ENCODE data around the gene FAM25G.
"Not testable (repeated sequence)": the region's sequence is repeated elsewhere in the genome, so short reads cannot be mapped to it uniquely, and the experiment has no call there.

DNA sequence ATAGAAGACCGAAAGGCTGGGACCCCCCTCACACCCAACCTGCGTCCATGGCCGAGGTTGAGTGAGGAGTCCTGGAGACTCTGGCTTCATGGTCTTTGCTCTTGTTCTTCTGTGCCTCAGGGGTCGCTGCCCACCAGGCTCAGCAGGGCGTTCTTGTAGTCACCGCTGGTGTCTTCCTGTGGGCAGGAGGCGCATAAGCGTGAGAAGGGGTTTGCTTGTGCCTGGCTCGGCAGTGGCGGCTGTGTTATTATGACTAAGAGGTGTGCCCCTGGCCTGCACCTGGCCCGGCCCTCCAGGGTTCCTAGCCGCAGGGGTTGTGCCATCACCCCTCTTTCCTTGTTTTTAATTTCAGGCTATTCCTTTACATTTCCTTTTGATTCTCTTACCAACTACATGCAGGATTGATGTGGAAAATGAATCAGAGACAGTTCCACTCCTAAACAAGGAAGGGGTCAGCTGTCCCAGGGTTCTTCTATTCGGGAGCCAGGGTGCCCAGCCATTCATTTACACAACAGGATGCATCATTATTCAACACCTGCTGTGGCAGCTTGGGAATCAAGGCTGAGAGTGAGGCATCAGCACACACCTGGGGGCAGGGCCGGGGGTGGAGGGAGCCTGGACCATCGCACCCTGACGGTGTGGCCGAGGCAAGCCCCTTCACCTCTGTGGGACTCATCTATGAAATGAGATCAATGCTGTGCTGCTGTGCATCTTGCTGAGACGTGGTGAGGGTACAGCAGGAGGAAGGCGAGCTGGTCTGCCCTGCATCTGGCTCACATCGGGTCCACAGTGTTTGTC, 22.6 kb downstream of the FAM25G start:
- TF ChIP-seq, protein P1, sequence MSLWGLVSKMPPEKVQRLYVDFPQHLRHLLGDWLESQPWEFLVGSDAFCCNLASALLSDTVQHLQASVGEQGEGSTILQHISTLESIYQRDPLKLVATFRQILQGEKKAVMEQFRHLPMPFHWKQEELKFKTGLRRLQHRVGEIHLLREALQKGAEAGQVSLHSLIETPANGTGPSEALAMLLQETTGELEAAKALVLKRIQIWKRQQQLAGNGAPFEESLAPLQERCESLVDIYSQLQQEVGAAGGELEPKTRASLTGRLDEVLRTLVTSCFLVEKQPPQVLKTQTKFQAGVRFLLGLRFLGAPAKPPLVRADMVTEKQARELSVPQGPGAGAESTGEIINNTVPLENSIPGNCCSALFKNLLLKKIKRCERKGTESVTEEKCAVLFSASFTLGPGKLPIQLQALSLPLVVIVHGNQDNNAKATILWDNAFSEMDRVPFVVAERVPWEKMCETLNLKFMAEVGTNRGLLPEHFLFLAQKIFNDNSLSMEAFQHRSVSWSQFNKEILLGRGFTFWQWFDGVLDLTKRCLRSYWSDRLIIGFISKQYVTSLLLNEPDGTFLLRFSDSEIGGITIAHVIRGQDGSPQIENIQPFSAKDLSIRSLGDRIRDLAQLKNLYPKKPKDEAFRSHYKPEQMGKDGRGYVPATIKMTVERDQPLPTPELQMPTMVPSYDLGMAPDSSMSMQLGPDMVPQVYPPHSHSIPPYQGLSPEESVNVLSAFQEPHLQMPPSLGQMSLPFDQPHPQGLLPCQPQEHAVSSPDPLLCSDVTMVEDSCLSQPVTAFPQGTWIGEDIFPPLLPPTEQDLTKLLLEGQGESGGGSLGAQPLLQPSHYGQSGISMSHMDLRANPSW (CRISPR knock-in tag; conservative IDR thresholded peaks at IDR 0.05; ENCODE audit: low read depth) = not testable (repeated sequence)
- TF ChIP-seq, protein P2, sequence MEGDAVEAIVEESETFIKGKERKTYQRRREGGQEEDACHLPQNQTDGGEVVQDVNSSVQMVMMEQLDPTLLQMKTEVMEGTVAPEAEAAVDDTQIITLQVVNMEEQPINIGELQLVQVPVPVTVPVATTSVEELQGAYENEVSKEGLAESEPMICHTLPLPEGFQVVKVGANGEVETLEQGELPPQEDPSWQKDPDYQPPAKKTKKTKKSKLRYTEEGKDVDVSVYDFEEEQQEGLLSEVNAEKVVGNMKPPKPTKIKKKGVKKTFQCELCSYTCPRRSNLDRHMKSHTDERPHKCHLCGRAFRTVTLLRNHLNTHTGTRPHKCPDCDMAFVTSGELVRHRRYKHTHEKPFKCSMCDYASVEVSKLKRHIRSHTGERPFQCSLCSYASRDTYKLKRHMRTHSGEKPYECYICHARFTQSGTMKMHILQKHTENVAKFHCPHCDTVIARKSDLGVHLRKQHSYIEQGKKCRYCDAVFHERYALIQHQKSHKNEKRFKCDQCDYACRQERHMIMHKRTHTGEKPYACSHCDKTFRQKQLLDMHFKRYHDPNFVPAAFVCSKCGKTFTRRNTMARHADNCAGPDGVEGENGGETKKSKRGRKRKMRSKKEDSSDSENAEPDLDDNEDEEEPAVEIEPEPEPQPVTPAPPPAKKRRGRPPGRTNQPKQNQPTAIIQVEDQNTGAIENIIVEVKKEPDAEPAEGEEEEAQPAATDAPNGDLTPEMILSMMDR (IDR thresholded peaks at IDR 0.05) = not testable (repeated sequence)
- not testable (repeated sequence) for TF ChIP-seq NFYB (CRISPR knock-in tag; conservative IDR thresholded peaks at IDR 0.05; ENCODE audit: low read depth); E2F4 (CRISPR knock-in tag; IDR thresholded peaks at IDR 0.05; ENCODE audit: borderline replicate concordance, low read depth); NR2C2 (CRISPR knock-in tag; IDR thresholded peaks at IDR 0.05); ZNF121 (CRISPR knock-in tag; IDR thresholded peaks at IDR 0.05); IRF2 (CRISPR knock-in tag; IDR thresholded peaks at IDR 0.05; ENCODE audit: borderline replicate concordance, low read depth); CREM (CRISPR knock-in tag; IDR thresholded peaks at IDR 0.05); ELF4 (CRISPR knock-in tag; IDR thresholded peaks at IDR 0.05; ENCODE audit: low read depth); FOXK1 (CRISPR knock-in tag; IDR thresholded peaks at IDR 0.05)
- TF ChIP-seq, protein P3, sequence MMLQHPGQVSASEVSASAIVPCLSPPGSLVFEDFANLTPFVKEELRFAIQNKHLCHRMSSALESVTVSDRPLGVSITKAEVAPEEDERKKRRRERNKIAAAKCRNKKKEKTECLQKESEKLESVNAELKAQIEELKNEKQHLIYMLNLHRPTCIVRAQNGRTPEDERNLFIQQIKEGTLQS (CRISPR knock-in tag; conservative IDR thresholded peaks at IDR 0.05) = not testable (repeated sequence)

All from WTC11 (cell line).